Liver (tissue), 9 donors: ENCODE results near the gene ANKRD13B. TPM values are rescaled to one million over a fixed set of nuclear protein-coding genes. Genes with fewer than 3 reads are reported as not detected.

ENCODE experiments used
- DNase-seq: peaks from one replicate; pipeline ENCODE4 v3.0.0-alpha.2; 2017; ENCODE audit warnings: low spot score
- H3K27ac ChIP-seq, 2 donors: one replicate each; pipeline ENCODE4 v1.7.0; 2013; ENCODE audit warnings: inconsistent platforms in 2 of 2, low read length in 2 of 2, control low read depth in 1 of 2, low read depth in 1 of 2, mild to moderate bottlenecking in 1 of 2
- H3K27me3 ChIP-seq, 4 donors: one replicate each; pipeline versions ENCODE4 v1.6.1 to v1.7.0; 2013; ENCODE audit warnings: low read length in 3 of 4, inconsistent platforms in 1 of 4, mild to moderate bottlenecking in 1 of 4, moderate library complexity in 1 of 4; ENCODE audit not compliant: control insufficient read depth in 4 of 4, insufficient read depth in 4 of 4
- H3K36me3 ChIP-seq, 4 donors: one replicate each; pipeline versions ENCODE4 v1.6.1 to v1.7.0; 2013; ENCODE audit warnings: low read length in 3 of 4, mild to moderate bottlenecking in 3 of 4, low read depth in 1 of 4, moderate library complexity in 1 of 4; ENCODE audit not compliant: control insufficient read depth in 4 of 4, insufficient read depth in 3 of 4
- H3K4me1 ChIP-seq, 4 donors: one replicate each; pipeline versions ENCODE4 v1.6.1 to v1.7.0; 2013; ENCODE audit warnings: low read length in 3 of 4, mild to moderate bottlenecking in 3 of 4, moderate library complexity in 1 of 4; ENCODE audit not compliant: control insufficient read depth in 4 of 4, insufficient read depth in 4 of 4
- H3K4me3 ChIP-seq, 3 donors: one replicate each; pipeline versions ENCODE4 v1.6.1 to v1.7.0; 2013; ENCODE audit warnings: low read length in 3 of 3, control low read depth in 1 of 3, low read depth in 1 of 3, mild to moderate bottlenecking in 1 of 3
- H3K9ac ChIP-seq, 2 donors: one replicate each; pipeline ENCODE4 v1.7.0; 2013; ENCODE audit warnings: low read length in 2 of 2, mild to moderate bottlenecking in 2 of 2, moderate library complexity in 2 of 2, control low read depth in 1 of 2, low read depth in 1 of 2
- H3K9me3 ChIP-seq, 4 donors: one replicate each; pipeline versions ENCODE4 v1.6.1 to v1.7.0; 2013; ENCODE audit warnings: low read length in 3 of 4; ENCODE audit not compliant: control insufficient read depth in 4 of 4
- ATF3 ChIP-seq: IDR thresholded peaks from 2 replicates; pipeline ENCODE4 v1.6.1; 2016; ENCODE audit warnings: antibody characterized with exemption
- CTCF ChIP-seq: fragments of 150-350 bp; IDR thresholded peaks from 2 replicates; pipeline ENCODE4 v1.5.1; 2017; ENCODE audit warnings: improper control_type of control experiment, low read depth, low read length; ENCODE audit not compliant: missing input control
- EGR1 ChIP-seq, 2 donors: IDR thresholded peaks; 2 replicates each; pipeline ENCODE4 v1.6.1; 2016 to 2018; ENCODE audit warnings: antibody characterized with exemption in 2 of 2, low read depth in 2 of 2
- FOXA1 ChIP-seq: IDR thresholded peaks from 2 replicates; pipeline ENCODE4 v1.6.1; 2016; ENCODE audit warnings: antibody characterized with exemption
- FOXA2 ChIP-seq: IDR thresholded peaks from 2 replicates; pipeline ENCODE4 v1.6.1; 2016; ENCODE audit warnings: antibody characterized with exemption
- GABPA ChIP-seq, 2 donors: IDR thresholded peaks in 1 of 2; conservative IDR thresholded peaks in 1 of 2; 2 replicates each; pipeline ENCODE4 v1.6.1; 2016; ENCODE audit warnings: antibody characterized with exemption in 2 of 2, mild to moderate bottlenecking in 1 of 2, moderate library complexity in 1 of 2
- HNF4G ChIP-seq: IDR thresholded peaks from 2 replicates; pipeline ENCODE4 v1.6.1; 2016; ENCODE audit warnings: antibody characterized with exemption
- JUND ChIP-seq, 2 donors: IDR thresholded peaks; 2 replicates each; pipeline ENCODE4 v1.6.1; 2016; ENCODE audit warnings: antibody characterized with exemption in 2 of 2
- NR2F2 ChIP-seq: IDR thresholded peaks from 2 replicates; pipeline ENCODE4 v1.6.1; 2016; ENCODE audit warnings: antibody characterized with exemption
- RAD21 ChIP-seq, 2 donors: IDR thresholded peaks; 2 replicates each; pipeline ENCODE4 v1.6.1; 2016; ENCODE audit warnings: antibody characterized with exemption in 2 of 2, mild to moderate bottlenecking in 2 of 2
- REST ChIP-seq: IDR thresholded peaks from 2 replicates; pipeline ENCODE4 v1.6.1; 2016; ENCODE audit warnings: antibody characterized with exemption, mild to moderate bottlenecking
- SP1 ChIP-seq: IDR thresholded peaks from 2 replicates; pipeline ENCODE4 v1.6.1; 2018; ENCODE audit warnings: antibody characterized with exemption, mild to moderate bottlenecking
- TAF1 ChIP-seq: conservative IDR thresholded peaks from 2 replicates; pipeline ENCODE4 v1.6.1; 2016; ENCODE audit warnings: antibody characterized with exemption, mild to moderate bottlenecking
- YY1 ChIP-seq: IDR thresholded peaks from 2 replicates; pipeline ENCODE4 v1.6.1; 2016; ENCODE audit warnings: antibody characterized with exemption, mild to moderate bottlenecking
- WGBS: extraction: QIAGEN DNeasy Blood & Tissue Kit; methylation state at CpG from one replicate; pipeline ENCODE4 v1.1.7; 2013; 5-methylcytosine and 5-hydroxymethylcytosine counted together
- polyA plus RNA-seq, 2 donors: library from polyadenylated mRNA; stranded (reverse) in 1 of 2; unstranded in 1 of 2; fragments of 200-250 nt in 1 of 2; fragments of >200 nt in 1 of 2; fragmentation: Nextera tagmentation in 1 of 2; extraction: Ambion mirVana in 1 of 2; gene quantifications; one replicate each; pipeline versions ENCODE4 v1.2.1 to v1.2.3, GENCODE V29; 2013 to 2015
- total RNA-seq, 2 donors: library from RNA; depleted of rRNA; stranded (reverse); fragments of >200 nt; gene quantifications; one replicate each; pipeline ENCODE4 v1.2.3, GENCODE V29; 2014
- donor health status: healthy.
- donor health status: healthy.
- donor health status: healthy.
- donor health status: healthy.
- donor health status: healthy.

The ANKRD13B gene
- total and polyA plus RNA-seq, 4 donors = 0.06 to 1.6 (median 0.51) TPM

- 83% methylated on average over 7 of the region's 7 CpGs for WGBS
- Histone ChIP-seq H3K4me3 (no peak overlapping the region), H3K27me3 (no peaks in the 10 kb centered on the region), H3K4me1 (peaks cover 23 to 75% (median 58%) of the 10 kb centered on the region in 4 donors), H3K9me3 (no peaks in the 10 kb centered on the region), H3K36me3 (peaks cover 0 to 3% (median 2%) of the 10 kb centered on the region in 4 donors), H3K27ac (no peak overlapping the region), H3K9ac (no peak overlapping the region)
- no peak for TF ChIP-seq ATF3
- TF ChIP-seq YY1 = no peak
- no peak for TF ChIP-seq RAD21 (IDR thresholded peaks at IDR 0.05)
- TF ChIP-seq HNF4G = no peak
- no peak for TF ChIP-seq REST
- TF ChIP-seq FOXA2 = no peak
- no peak for TF ChIP-seq FOXA1
- TF ChIP-seq EGR1 (IDR thresholded peaks at IDR 0.05; ENCODE audit: low read depth in 2 of 2) = no peak
- no peak for TF ChIP-seq CTCF
- no peak for TF ChIP-seq NR2F2
- no peak for TF ChIP-seq TAF1
- no peak for TF ChIP-seq SP1
- no peak for TF ChIP-seq GABPA (IDR thresholded peaks at IDR 0.05 in 1 of 2, conservative IDR thresholded peaks at IDR 0.05 in 1 of 2)
- TF ChIP-seq JUND (IDR thresholded peaks at IDR 0.05) = no peak
- no peak for DNase-seq
Observed at GRCh38 chr17:29570521-29570920, 22.4 kb upstream of the ANKRD13B start.

GRCh38 chr17:29571486-29571882, 21.4 kb upstream of the ANKRD13B start:
- no peak overlapping the region for H3K4me3 ChIP-seq
- H3K27me3 ChIP-seq = no peaks in the 10 kb centered on the region
- H3K4me1 ChIP-seq = peaks cover 21 to 66% (median 53%) of the 10 kb centered on the region in 4 donors
- 94% methylated on average over 6 of the region's 6 CpGs for WGBS
- no peak overlapping the region for H3K27ac ChIP-seq
- no peak for TF ChIP-seq CTCF
- TF ChIP-seq JUND (IDR thresholded peaks at IDR 0.05) = no peak
- no peak for TF ChIP-seq RAD21 (IDR thresholded peaks at IDR 0.05)
- TF ChIP-seq REST = no peak
- no peak for TF ChIP-seq SP1
- TF ChIP-seq NR2F2 = no peak
- no peak for TF ChIP-seq EGR1 (IDR thresholded peaks at IDR 0.05; ENCODE audit: low read depth in 2 of 2)
- no peak for TF ChIP-seq ATF3
- H3K9me3 ChIP-seq = no peaks in the 10 kb centered on the region
- DNase-seq = no peak
- H3K36me3 ChIP-seq = peaks cover 2 to 7% (median 4%) of the 10 kb centered on the region in 4 donors
- no peak overlapping the region for H3K9ac ChIP-seq
